Effector memory CD4-positive, alpha-beta T cell (primary cell): ENCODE data around the gene SIM2.

Experiments
- DNase-seq, 3 donors: peaks; one replicate each; pipeline ENCODE4 v3.0.0-alpha.2; 2020
- H3K27ac ChIP-seq: 2 replicates; pipeline ENCODE4 v1.7.0; 2013; ENCODE audit warnings: mild to moderate bottlenecking, low read length, moderate library complexity; ENCODE audit not compliant: insufficient read depth, poor library complexity, severe bottlenecking
- H3K27me3 ChIP-seq: replicated peaks from 2 replicates; pipeline ENCODE4 v1.7.0; 2013; ENCODE audit warnings: mild to moderate bottlenecking, low read length; ENCODE audit not compliant: insufficient read depth, control insufficient read depth, poor library complexity, severe bottlenecking
- H3K36me3 ChIP-seq: 2 replicates; pipeline ENCODE4 v1.7.0; 2013; ENCODE audit warnings: mild to moderate bottlenecking, low read length, moderate library complexity; ENCODE audit not compliant: control insufficient read depth, insufficient read depth
- H3K4me1 ChIP-seq: 2 replicates; pipeline ENCODE4 v1.7.0; 2013; ENCODE audit warnings: low read length, mild to moderate bottlenecking; ENCODE audit not compliant: control insufficient read depth, insufficient read depth, poor library complexity, severe bottlenecking
- H3K4me3 ChIP-seq: 2 replicates; pipeline ENCODE4 v1.7.0; 2013; ENCODE audit warnings: low read length, low read depth, mild to moderate bottlenecking; ENCODE audit not compliant: insufficient read depth, poor library complexity, severe bottlenecking
- H3K9me3 ChIP-seq: 2 replicates; pipeline ENCODE4 v1.7.0; 2013; ENCODE audit warnings: mild to moderate bottlenecking, low read length, moderate library complexity; ENCODE audit not compliant: control insufficient read depth

The SIM2 gene

GRCh38 chr21:36780861-36781260, 81.9 kb downstream of the SIM2 start:
- Histone ChIP-seq H3K27me3 (no peaks in the 10 kb centered on the region), H3K4me1 (no peaks in the 10 kb centered on the region), H3K4me3 (no peak overlapping the region)

GRCh38 chr21:36783612-36784374, 84.9 kb downstream of the SIM2 start:
- no peak for DNase-seq
- H3K27ac ChIP-seq, result no peak overlapping the region

More at GRCh38 chr21:36780861-36781260, 81.9 kb downstream of the SIM2 start:
- H3K27ac ChIP-seq, result no peak overlapping the region
- H3K9me3 ChIP-seq, result no peaks in the 10 kb centered on the region
- no peak for DNase-seq
- H3K36me3 ChIP-seq, result no peaks in the 10 kb centered on the region

GRCh38 chr21:36784947-36785346, 86.0 kb downstream of the SIM2 start:
- no peak for DNase-seq
- Histone ChIP-seq H3K4me1 (no peaks in the 10 kb centered on the region), H3K27ac (no peak overlapping the region), H3K4me3 (no peak overlapping the region), H3K9me3 (no peaks in the 10 kb centered on the region), H3K36me3 (no peaks in the 10 kb centered on the region), H3K27me3 (no peaks in the 10 kb centered on the region)

More at GRCh38 chr21:36783612-36784374, 84.9 kb downstream of the SIM2 start:
- Histone ChIP-seq H3K4me1 (no peaks in the 10 kb centered on the region), H3K27me3 (no peaks in the 10 kb centered on the region), H3K4me3 (no peak overlapping the region), H3K36me3 (no peaks in the 10 kb centered on the region), H3K9me3 (no peaks in the 10 kb centered on the region)

- Histone ChIP-seq H3K4me3 (no peak overlapping the region), H3K27me3 (no peaks in the 10 kb centered on the region), H3K27ac (no peak overlapping the region), H3K4me1 (no peaks in the 10 kb centered on the region), H3K36me3 (no peaks in the 10 kb centered on the region), H3K9me3 (no peaks in the 10 kb centered on the region)
- DNase-seq, result no peak
Measured at GRCh38 chr21:36785615-36786014, 86.7 kb downstream of the SIM2 start.

GRCh38 chr21:36786186-36786585, 87.3 kb downstream of the SIM2 start:
- no peaks in the 10 kb centered on the region for H3K27me3 ChIP-seq
- no peak for DNase-seq
- H3K4me3 ChIP-seq, result no peak overlapping the region
- no peaks in the 10 kb centered on the region for H3K9me3 ChIP-seq
- no peak overlapping the region for H3K27ac ChIP-seq
- no peaks in the 10 kb centered on the region for H3K4me1 ChIP-seq
- H3K36me3 ChIP-seq, result no peaks in the 10 kb centered on the region

GRCh38 chr21:36788120-36788638, 89.3 kb downstream of the SIM2 start:
- Histone ChIP-seq H3K27me3 (no peaks in the 10 kb centered on the region), H3K4me1 (no peaks in the 10 kb centered on the region), H3K36me3 (no peaks in the 10 kb centered on the region), H3K27ac (no peak overlapping the region), H3K4me3 (no peak overlapping the region), H3K9me3 (no peaks in the 10 kb centered on the region)
- DNase-seq, result no peak

- Histone ChIP-seq H3K4me1 (no peaks in the 10 kb centered on the region), H3K27ac (no peak overlapping the region), H3K9me3 (no peaks in the 10 kb centered on the region), H3K4me3 (no peak overlapping the region), H3K36me3 (no peaks in the 10 kb centered on the region), H3K27me3 (no peaks in the 10 kb centered on the region)
- DNase-seq, result no peak
Measured at GRCh38 chr21:36790616-36791015, 91.7 kb downstream of the SIM2 start.

GRCh38 chr21:36791180-36791579, 92.3 kb downstream of the SIM2 start:
- Histone ChIP-seq H3K27me3 (no peaks in the 10 kb centered on the region), H3K4me1 (no peaks in the 10 kb centered on the region), H3K27ac (no peak overlapping the region), H3K4me3 (no peak overlapping the region), H3K36me3 (no peaks in the 10 kb centered on the region), H3K9me3 (no peaks in the 10 kb centered on the region)
- no peak for DNase-seq

GRCh38 chr21:36791695-36792470, 93.0 kb downstream of the SIM2 start:
- no peaks in the 10 kb centered on the region for H3K27me3 ChIP-seq

GRCh38 chr21:36792505-36792967, 93.6 kb downstream of the SIM2 start:
- H3K4me3 ChIP-seq, result no peak overlapping the region
- no peak for DNase-seq
- no peaks in the 10 kb centered on the region for H3K9me3 ChIP-seq
- no peaks in the 10 kb centered on the region for H3K27me3 ChIP-seq
- no peaks in the 10 kb centered on the region for H3K4me1 ChIP-seq
- no peaks in the 10 kb centered on the region for H3K36me3 ChIP-seq
- no peak overlapping the region for H3K27ac ChIP-seq

More at GRCh38 chr21:36791695-36792470, 93.0 kb downstream of the SIM2 start:
- Histone ChIP-seq H3K27ac (no peak overlapping the region), H3K4me3 (no peak overlapping the region), H3K36me3 (no peaks in the 10 kb centered on the region), H3K4me1 (no peaks in the 10 kb centered on the region), H3K9me3 (no peaks in the 10 kb centered on the region)
- DNase-seq, result no peak
